WERI-Rb-1 (cell line): Measurements from ENCODE around the gene TTC8.

Source experiments
- DNase-seq: peaks from one replicate; pipeline ENCODE4 v3.0.0-alpha.2; 2020
- H3K27ac ChIP-seq: fragments of 250-450 bp; sonication (Bioruptor Pico); 2 replicates; pipeline ENCODE4 v1.5.1; 2020; ENCODE audit warnings: mild to moderate bottlenecking, moderate library complexity
- H3K27me3 ChIP-seq: fragments of 250-450 bp; sonication (Bioruptor Pico); 2 replicates; pipeline ENCODE4 v1.5.1; 2021; ENCODE audit warnings: mild to moderate bottlenecking, low read depth, moderate library complexity; ENCODE audit not compliant: insufficient read depth, severe bottlenecking
- H3K36me3 ChIP-seq: fragments of 250-450 bp; sonication (Bioruptor Pico); 2 replicates; pipeline ENCODE4 v1.5.1; 2020; ENCODE audit warnings: mild to moderate bottlenecking, moderate library complexity
- H3K4me3 ChIP-seq: 2 replicates; pipeline ENCODE4 v1.5.1; 2011; ENCODE audit warnings: low read depth, mild to moderate bottlenecking, control low read depth, low read length
- H3K9me3 ChIP-seq: fragments of 250-450 bp; sonication (Bioruptor Pico); 2 replicates; pipeline ENCODE4 v1.5.1; 2021; ENCODE audit warnings: mild to moderate bottlenecking, moderate library complexity; ENCODE audit not compliant: severe bottlenecking
- CTCF ChIP-seq: IDR thresholded peaks from 2 replicates; pipeline ENCODE4 v1.5.1; 2011; ENCODE audit warnings: low read depth, mild to moderate bottlenecking, control low read depth, inconsistent platforms, low read length

TTC8 gene

GRCh38 chr14:88791252-88791621, 33.2 kb upstream of the TTC8 start:
- Histone ChIP-seq H3K27me3 (no peaks in the 10 kb centered on the region), H3K36me3 (no peaks in the 10 kb centered on the region), H3K9me3 (peaks cover 3% of the 10 kb centered on the region), H3K27ac (peak overlapping the region; percentile 88), H3K4me3 (peak overlapping the region; percentile 66)
- no peak for TF ChIP-seq CTCF
- DNase-seq: no peak

- no peaks in the 10 kb centered on the region for H3K27me3 ChIP-seq
- no peak for TF ChIP-seq CTCF
- peak overlapping the region; percentile 66 for H3K4me3 ChIP-seq
- DNase-seq: peak; percentile 33
- H3K27ac ChIP-seq: peak overlapping the region; percentile 88
- H3K9me3 ChIP-seq: peaks cover 3% of the 10 kb centered on the region
- H3K36me3 ChIP-seq: no peaks in the 10 kb centered on the region
Observed at GRCh38 chr14:88791629-88792472, 32.6 kb upstream of the TTC8 start.

- 0 out of 2 replicates have a peak, but pooled peaks have one; percentile 25 for TF ChIP-seq CTCF
- H3K36me3 ChIP-seq: no peaks in the 10 kb centered on the region
- H3K27me3 ChIP-seq: no peaks in the 10 kb centered on the region
- DNase-seq: peak; percentile 90
- H3K27ac ChIP-seq: peak within 1 kb of the TSS; percentile 88
- peak within 1 kb of the TSS; percentile 66 for H3K4me3 ChIP-seq
- peaks cover 3% of the 10 kb centered on the region for H3K9me3 ChIP-seq
Observed at GRCh38 chr14:88792473-88793258, 31.8 kb upstream of the TTC8 start, which contains the start of gene EML5. EML5 (minus strand) TSS chr14:88792953; CDS start chr14:88792503, 450 bp downstream.

GRCh38 chr14:88793259-88793625, 31.2 kb upstream of the TTC8 start:
- TF ChIP-seq CTCF: no peak
- DNase-seq: no peak
- H3K4me3 ChIP-seq: peak overlapping the region; percentile 66
- H3K36me3 ChIP-seq: no peaks in the 10 kb centered on the region
- peaks cover 3% of the 10 kb centered on the region for H3K9me3 ChIP-seq
- no peaks in the 10 kb centered on the region for H3K27me3 ChIP-seq
- H3K27ac ChIP-seq: peak overlapping the region; percentile 88

GRCh38 chr14:88798156-88798555, 26.3 kb upstream of the TTC8 start:
- H3K4me3 ChIP-seq: no peak overlapping the region
- no peaks in the 10 kb centered on the region for H3K27me3 ChIP-seq
- no peak for DNase-seq
- no peaks in the 10 kb centered on the region for H3K36me3 ChIP-seq
- H3K27ac ChIP-seq: no peak overlapping the region
- no peak for TF ChIP-seq CTCF
- peaks cover 3% of the 10 kb centered on the region for H3K9me3 ChIP-seq
